Epithelial cell of proximal tubule (primary cell): ENCODE data around the gene FXYD7. TPM values are rescaled to one million over a fixed set of nuclear protein-coding genes. Genes with fewer than 3 reads are reported as not detected.

ENCODE experiments used
- DNase-seq: peaks from one replicate; pipeline ENCODE4 v3.0.0-alpha.2; 2011; ENCODE audit warnings: low read depth
- H3K4me3 ChIP-seq: 2 replicates; pipeline ENCODE4 v1.5.1; 2011; ENCODE audit warnings: low read depth, mild to moderate bottlenecking, low read length
- total RNA-seq: library from RNA; depleted of rRNA; stranded (reverse); fragments of >200 nt; gene quantifications from 2 replicates; pipeline ENCODE4 v1.2.3, GENCODE V29; 2015
- TF ChIP-seq, protein P1 (sequence below): conservative IDR thresholded peaks from 2 replicates; pipeline ENCODE4 v1.5.1; 2012; ENCODE audit warnings: low read depth, mild to moderate bottlenecking, low read length

Gene FXYD7
- total RNA-seq, 1 donor from 2014 or later: not detected

GRCh38 chr19:35105411-35106290 is 37.4 kb upstream of the FXYD7 start:
- TF ChIP-seq, protein P1, sequence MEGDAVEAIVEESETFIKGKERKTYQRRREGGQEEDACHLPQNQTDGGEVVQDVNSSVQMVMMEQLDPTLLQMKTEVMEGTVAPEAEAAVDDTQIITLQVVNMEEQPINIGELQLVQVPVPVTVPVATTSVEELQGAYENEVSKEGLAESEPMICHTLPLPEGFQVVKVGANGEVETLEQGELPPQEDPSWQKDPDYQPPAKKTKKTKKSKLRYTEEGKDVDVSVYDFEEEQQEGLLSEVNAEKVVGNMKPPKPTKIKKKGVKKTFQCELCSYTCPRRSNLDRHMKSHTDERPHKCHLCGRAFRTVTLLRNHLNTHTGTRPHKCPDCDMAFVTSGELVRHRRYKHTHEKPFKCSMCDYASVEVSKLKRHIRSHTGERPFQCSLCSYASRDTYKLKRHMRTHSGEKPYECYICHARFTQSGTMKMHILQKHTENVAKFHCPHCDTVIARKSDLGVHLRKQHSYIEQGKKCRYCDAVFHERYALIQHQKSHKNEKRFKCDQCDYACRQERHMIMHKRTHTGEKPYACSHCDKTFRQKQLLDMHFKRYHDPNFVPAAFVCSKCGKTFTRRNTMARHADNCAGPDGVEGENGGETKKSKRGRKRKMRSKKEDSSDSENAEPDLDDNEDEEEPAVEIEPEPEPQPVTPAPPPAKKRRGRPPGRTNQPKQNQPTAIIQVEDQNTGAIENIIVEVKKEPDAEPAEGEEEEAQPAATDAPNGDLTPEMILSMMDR: no peak
- DNase-seq: no peak
- H3K4me3 ChIP-seq: no peak overlapping the region

DNA sequence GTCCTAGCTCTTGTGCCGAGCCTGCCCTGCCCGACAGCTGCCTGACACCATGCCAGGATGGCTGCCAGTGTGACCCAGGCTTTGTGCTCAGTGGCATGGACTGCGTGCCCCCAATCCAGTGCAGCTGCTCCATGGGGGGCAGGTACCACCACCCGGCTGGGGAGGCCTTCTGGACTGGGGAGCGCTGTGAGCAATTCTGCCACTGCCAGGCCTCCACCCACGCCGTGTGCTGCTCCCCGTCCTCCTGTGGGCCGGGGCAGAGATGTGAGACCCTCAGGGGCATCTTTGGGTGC is 36.8 kb upstream of the FXYD7 start:
- DNase-seq: no peak
- TF ChIP-seq, protein P1: no peak
- no peak overlapping the region for H3K4me3 ChIP-seq

DNA sequence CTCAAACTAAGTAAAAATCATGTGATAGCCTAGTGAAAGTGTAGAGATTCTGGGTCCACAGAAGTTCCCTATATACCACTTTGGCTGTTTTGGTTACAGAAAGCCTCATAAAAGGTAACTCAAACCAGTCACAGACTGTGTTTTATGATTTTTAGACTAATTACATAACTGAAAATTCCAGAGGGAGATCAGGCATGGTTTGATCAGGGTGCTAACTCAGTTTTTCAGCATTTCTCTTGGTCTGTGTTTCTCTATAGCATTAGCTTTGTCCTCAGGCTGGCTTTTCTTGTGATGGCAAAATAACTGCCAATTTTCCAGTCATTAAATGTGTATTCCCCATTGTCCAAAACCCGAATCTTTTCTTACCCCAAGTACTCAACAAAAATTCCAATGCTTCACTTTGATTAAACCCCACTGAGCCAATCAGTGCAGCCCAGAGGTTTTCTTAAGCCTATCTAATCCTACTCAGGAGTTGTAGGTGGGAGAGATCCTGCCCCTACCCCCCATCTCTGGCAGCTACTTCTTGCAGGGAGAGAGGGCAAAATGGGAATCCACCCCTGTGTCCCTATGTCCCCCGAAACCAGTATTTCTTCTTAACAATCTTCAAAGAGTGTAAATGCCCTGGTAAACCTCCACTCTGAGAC is 36.0 kb upstream of the FXYD7 start:
- no peak for DNase-seq
- TF ChIP-seq, protein P1: no peak

DNA sequence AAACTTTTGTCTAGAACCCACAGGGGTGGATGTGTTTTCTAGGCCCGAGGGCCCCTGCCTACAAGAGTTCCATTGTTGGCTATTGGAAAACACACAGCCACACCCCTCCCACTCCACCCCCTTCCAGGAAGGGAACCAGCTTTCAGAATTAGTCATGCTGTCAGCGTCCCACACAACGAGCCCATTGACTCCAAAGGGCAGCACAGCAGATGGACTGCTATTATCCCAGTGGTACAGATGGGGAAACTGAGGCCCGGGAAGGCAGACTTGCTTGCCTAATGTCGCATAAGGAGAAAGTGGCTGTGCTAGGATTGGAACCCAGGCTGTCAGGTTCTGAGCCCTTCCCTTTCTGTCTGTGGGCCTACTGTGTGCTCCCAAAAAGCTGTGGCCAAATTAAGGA is 35.5 kb upstream of the FXYD7 start:
- DNase-seq: no peak
- TF ChIP-seq, protein P1: no peak
- no peak overlapping the region for H3K4me3 ChIP-seq

More for the DNA sequence above, 36.0 kb upstream of the FXYD7 start:
- H3K4me3 ChIP-seq: no peak overlapping the region

DNA sequence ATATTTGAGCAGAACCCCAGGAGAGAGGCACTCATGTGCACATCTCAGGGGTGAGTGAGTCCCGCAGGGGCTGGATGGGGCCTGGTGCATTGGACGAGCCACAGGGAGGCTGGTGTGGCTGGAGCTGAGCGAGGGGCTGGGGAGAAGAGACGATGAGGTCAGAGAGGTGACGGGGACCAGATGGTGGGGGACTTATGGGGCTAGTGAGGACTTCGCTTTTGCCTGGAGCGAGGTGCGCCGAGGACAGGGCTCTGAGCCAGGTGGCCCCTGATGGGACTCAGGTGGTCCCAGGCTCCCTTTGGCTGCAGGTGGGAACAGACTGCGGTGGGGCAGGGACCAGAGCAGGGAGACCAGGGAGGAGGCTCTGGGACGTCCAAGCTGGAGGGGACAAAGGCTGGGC is 34.3 kb upstream of the FXYD7 start:
- TF ChIP-seq, protein P1: no peak
- no peak overlapping the region for H3K4me3 ChIP-seq
- DNase-seq: no peak

DNA sequence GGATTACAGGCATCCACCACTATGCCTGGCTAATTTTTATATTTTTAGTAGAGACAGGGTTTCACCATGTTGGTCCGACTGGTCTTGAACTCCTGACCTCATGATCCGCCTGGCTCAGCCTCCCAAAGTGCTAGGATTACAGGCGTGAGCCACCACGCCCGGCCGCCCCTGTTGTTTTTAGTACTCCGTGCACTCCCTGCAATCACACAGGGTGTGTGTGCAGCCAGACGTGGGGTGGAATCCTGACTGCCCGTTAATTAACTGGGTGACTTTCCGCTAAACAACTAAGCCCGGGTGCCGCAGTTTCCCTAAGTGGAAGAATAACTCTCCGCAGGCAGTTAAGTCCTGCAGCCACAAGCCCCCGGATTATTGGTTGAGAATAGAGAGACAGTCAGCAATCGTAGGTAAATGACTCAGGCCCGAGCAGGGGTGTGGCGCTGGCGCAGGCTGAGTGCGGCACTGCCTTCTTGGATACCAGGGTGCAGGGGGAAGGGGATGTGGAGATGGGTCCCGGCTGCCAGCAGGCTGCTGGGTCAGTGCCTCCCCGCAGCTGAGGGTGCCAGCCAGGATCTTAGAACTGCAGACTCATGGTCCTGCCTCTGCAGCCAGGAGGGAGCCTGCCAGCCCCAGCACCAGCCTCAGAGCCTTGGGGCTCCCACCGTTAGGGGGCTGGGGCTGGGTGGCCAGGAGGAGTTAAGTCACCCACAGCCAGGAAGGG is 33.5 kb upstream of the FXYD7 start:
- H3K4me3 ChIP-seq: no peak overlapping the region
- DNase-seq: no peak
- TF ChIP-seq, protein P1: no peak
